ENCODE results near the gene NEO1.
"Not testable (repeated sequence)": the region's sequence is repeated elsewhere in the genome, so short reads cannot be mapped to it uniquely, and the experiment has no call there.

Gene NEO1

GRCh38 chr15:73141216-73141900, 89.1 kb downstream of the NEO1 start:
- DNase-seq, result no peak

GRCh38 chr15:73142802-73143762, 90.8 kb downstream of the NEO1 start:
- peak; percentile 39 to 51 for DNase-seq

- no peak for DNase-seq
Measured at GRCh38 chr15:73143763-73144155, 91.5 kb downstream of the NEO1 start.

- DNase-seq, result no peak
Measured at GRCh38 chr15:73146419-73146818, 94.2 kb downstream of the NEO1 start.

GRCh38 chr15:73150831-73151230, 98.6 kb downstream of the NEO1 start:
- no peak for DNase-seq

- no peak for DNase-seq
Measured at GRCh38 chr15:73153024-73153423, 100.8 kb downstream of the NEO1 start.

GRCh38 chr15:73153447-73153846, 101.2 kb downstream of the NEO1 start:
- no peak for DNase-seq

GRCh38 chr15:73156431-73157191, 104.3 kb downstream of the NEO1 start:
- DNase-seq, result no peak

GRCh38 chr15:73161546-73161945, 109.3 kb downstream of the NEO1 start:
- no peak for DNase-seq

- no peak for DNase-seq
Measured at GRCh38 chr15:73165435-73165834, 113.2 kb downstream of the NEO1 start.

GRCh38 chr15:73165844-73166243, 113.6 kb downstream of the NEO1 start:
- DNase-seq, result no peak

- DNase-seq, result not testable (repeated sequence)
Measured at GRCh38 chr15:73166711-73167110, 114.4 kb downstream of the NEO1 start.

GRCh38 chr15:73168487-73168886, 116.2 kb downstream of the NEO1 start:
- no peak for DNase-seq

GRCh38 chr15:73171711-73172110, 119.4 kb downstream of the NEO1 start:
- DNase-seq, result no peak

- no peak for DNase-seq
Measured at GRCh38 chr15:73172508-73172907, 120.2 kb downstream of the NEO1 start.

GRCh38 chr15:73174171-73174570, 121.9 kb downstream of the NEO1 start:
- DNase-seq, result no peak

- DNase-seq, result no peak
Measured at GRCh38 chr15:73175382-73175781, 123.1 kb downstream of the NEO1 start.

GRCh38 chr15:73176598-73176997, 124.3 kb downstream of the NEO1 start:
- no peak for DNase-seq

GRCh38 chr15:73183071-73183470, 130.8 kb downstream of the NEO1 start:
- no peak for DNase-seq

GRCh38 chr15:73190189-73190601, 137.9 kb downstream of the NEO1 start:
- no peak for DNase-seq

GRCh38 chr15:73195166-73195565, 142.9 kb downstream of the NEO1 start:
- DNase-seq, result no peak

GRCh38 chr15:73196113-73196512, 143.8 kb downstream of the NEO1 start:
- no peak for DNase-seq

- DNase-seq, result no peak
Measured at GRCh38 chr15:73200339-73200738, 148.1 kb downstream of the NEO1 start.

Data from activated T-cell treated with anti-CD3 and anti-CD28 coated beads, Interleukin-2, amount 50 U/mL, for 48 hours (primary cell).